Panc1 (cell line): Measurements from ENCODE around the gene IGSF23. TPM values are rescaled to one million over a fixed set of nuclear protein-coding genes. Genes with fewer than 3 reads are reported as not detected.

Source experiments
- ATAC-seq: fragments of 200-7000 bp; cut with Tn5 transposase; 2 replicates; pipeline ENCODE4 v1.9.1; 2020; ENCODE audit warnings: mild to moderate bottlenecking, moderate library complexity
- BruUV-seq: library from RNA; stranded (reverse); fragments of 400-500 nt; replicated peaks from 2 replicates; lab custom pipeline; 2021; lab: Mats Ljungman, UMichigan
- CTCF ChIA-PET: fragments of 300-600 bp; sonication (Branson Sonifier 250); formaldehyde crosslinking; loops from one replicate; lab custom pipeline; 2022; ENCODE audit warnings: antibody characterized with exemption; lab: Charles Lee
- POLR2A ChIA-PET: fragments of 300-600 bp; sonication (Branson Sonifier 250); formaldehyde crosslinking; loops from one replicate; lab custom pipeline; 2022; ENCODE audit warnings: antibody characterized with exemption; lab: Charles Lee
- DNase-seq: peaks from one replicate; pipeline ENCODE4 v3.0.0-alpha.2; 2010; ENCODE audit warnings: low read depth, low spot score
- H3K27ac ChIP-seq: 2 replicates; pipeline ENCODE4 v1.5.1; 2011; ENCODE audit warnings: mild to moderate bottlenecking, low read length, inconsistent platforms
- H3K27me3 ChIP-seq: fragments of 200-500 bp; sonication (Bioruptor generic); 2 replicates; pipeline ENCODE4 v1.6.0; 2014; ENCODE audit warnings: low read length, inconsistent platforms; ENCODE audit not compliant: control insufficient read depth, insufficient read depth
- H3K36me3 ChIP-seq: fragments of 200-500 bp; sonication (Bioruptor generic); 2 replicates; pipeline ENCODE4 v1.5.1; 2014; ENCODE audit warnings: inconsistent platforms, mild to moderate bottlenecking, low read length, moderate library complexity; ENCODE audit not compliant: control insufficient read depth, insufficient read depth
- H3K4me1 ChIP-seq: 2 replicates; pipeline ENCODE4 v1.5.1; 2011; ENCODE audit warnings: inconsistent platforms, mild to moderate bottlenecking, low read length, moderate library complexity; ENCODE audit not compliant: control insufficient read depth, insufficient read depth
- H3K4me3 ChIP-seq, 2 experiments: 2 replicates each; pipeline ENCODE4 v1.5.1; 2011 to 2012; ENCODE audit warnings: low read depth in 2 of 2, low read length in 2 of 2, mild to moderate bottlenecking in 2 of 2, inconsistent platforms in 1 of 2, moderate library complexity in 1 of 2
- H3K9me3 ChIP-seq: fragments of 200-500 bp; sonication (Bioruptor generic); 2 replicates; pipeline ENCODE4 v1.5.1; 2014; ENCODE audit warnings: low read depth, mild to moderate bottlenecking, inconsistent platforms, low read length, moderate library complexity; ENCODE audit not compliant: control insufficient read depth, insufficient read depth
- POLR2AphosphoS5 ChIP-seq: IDR thresholded peaks from 2 replicates; pipeline ENCODE4 v1.6.1; 2012; ENCODE audit warnings: mild to moderate bottlenecking, low read depth, low read length, moderate library complexity
- SIN3A ChIP-seq: IDR thresholded peaks from 2 replicates; pipeline ENCODE4 v1.6.1; 2012; ENCODE audit warnings: low read depth, mild to moderate bottlenecking, low read length, moderate library complexity, borderline replicate concordance; ENCODE audit not compliant: insufficient read depth
- TCF7L2 ChIP-seq: IDR thresholded peaks from 2 replicates; pipeline ENCODE4 v1.6.1; 2011; ENCODE audit warnings: mild to moderate bottlenecking, low read depth, low read length, inconsistent platforms
- in situ Hi-C: cut with HindIII; loops from 2 replicates; pipeline ENCODE4 v1.10.0; 2016; ENCODE audit warnings: low sequenced_read_pairs, low pct_unique_long_range_greater_than_20kb
- intact Hi-C: fragments of 100-400 bp; cut with micrococcal nuclease; formaldehyde crosslinking; loops from one replicate; pipeline ENCODE4 v1.10.0; 2022; ENCODE audit not compliant: unreplicated experiment
- total RNA-seq: library from RNA; stranded (reverse); gene quantifications from one replicate; pipeline ENCODE4 v1.2.1, GENCODE V29; 2021; ENCODE audit not compliant: unreplicated experiment
- TF ChIP-seq, protein P1 (sequence below): fragments of 450-650 bp; IDR thresholded peaks from 2 replicates; pipeline ENCODE4 v1.5.1; 2017; ENCODE audit warnings: mild to moderate bottlenecking
- TF ChIP-seq, protein P2 (sequence below), 2 experiments: IDR thresholded peaks; 2 replicates each; pipeline ENCODE4 v1.6.1; 2011 to 2012; ENCODE audit warnings: low read depth in 2 of 2, control low read depth in 1 of 2, low read length in 1 of 2, mild to moderate bottlenecking in 1 of 2, moderate library complexity in 1 of 2; ENCODE audit not compliant: insufficient read depth in 1 of 2

Gene IGSF23
- total RNA-seq, 1 experiment from 2014 or later, result not detected

DNA sequence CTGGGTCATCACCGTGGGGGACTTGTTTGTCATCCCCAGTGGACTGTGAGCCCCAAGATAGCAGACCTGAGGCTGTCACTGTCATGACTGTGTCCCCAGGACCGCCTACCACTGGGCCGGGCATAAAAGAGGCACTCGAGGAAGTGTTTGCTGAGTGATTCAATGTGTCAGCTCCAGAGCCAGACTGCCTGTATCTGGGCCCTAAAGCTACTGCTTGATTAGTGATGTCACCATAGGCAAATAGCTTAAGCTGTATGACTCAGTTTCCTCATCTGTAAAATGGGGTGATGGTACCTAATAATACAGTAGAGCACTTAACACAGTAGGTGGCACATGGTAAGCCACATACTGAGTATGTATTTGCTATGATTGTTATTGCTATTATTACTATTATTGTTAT is 46.7 kb downstream of the IGSF23 start:
- no TSS peak for BruUV-seq
- intact Hi-C loops, result no loop called here

DNA sequence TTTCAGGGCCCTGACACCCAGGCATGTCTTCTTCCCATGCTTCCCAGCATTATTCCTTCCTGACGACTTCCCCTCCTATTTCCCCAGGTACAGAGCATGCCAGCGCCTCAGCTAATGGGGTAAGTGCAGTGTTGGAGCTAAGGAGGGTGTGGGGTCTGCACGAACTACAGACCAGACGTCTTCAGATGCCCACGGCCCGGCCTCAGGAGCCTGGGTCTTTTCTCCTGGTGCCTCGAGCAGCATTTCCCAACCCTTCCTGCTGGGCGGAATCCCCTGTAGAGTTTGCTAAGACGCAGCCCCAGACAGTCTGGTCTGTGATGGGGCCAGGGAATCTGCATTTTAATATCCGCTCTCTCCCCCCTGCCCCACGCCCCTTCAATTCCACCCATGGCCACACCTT is 47.8 kb downstream of the IGSF23 start:
- POLR2A ChIA-PET, result no interaction called here
- CTCF ChIA-PET, result no interaction called here
- no peak for DNase-seq
- no peak for TF ChIP-seq SIN3A
- TF ChIP-seq, protein P1, sequence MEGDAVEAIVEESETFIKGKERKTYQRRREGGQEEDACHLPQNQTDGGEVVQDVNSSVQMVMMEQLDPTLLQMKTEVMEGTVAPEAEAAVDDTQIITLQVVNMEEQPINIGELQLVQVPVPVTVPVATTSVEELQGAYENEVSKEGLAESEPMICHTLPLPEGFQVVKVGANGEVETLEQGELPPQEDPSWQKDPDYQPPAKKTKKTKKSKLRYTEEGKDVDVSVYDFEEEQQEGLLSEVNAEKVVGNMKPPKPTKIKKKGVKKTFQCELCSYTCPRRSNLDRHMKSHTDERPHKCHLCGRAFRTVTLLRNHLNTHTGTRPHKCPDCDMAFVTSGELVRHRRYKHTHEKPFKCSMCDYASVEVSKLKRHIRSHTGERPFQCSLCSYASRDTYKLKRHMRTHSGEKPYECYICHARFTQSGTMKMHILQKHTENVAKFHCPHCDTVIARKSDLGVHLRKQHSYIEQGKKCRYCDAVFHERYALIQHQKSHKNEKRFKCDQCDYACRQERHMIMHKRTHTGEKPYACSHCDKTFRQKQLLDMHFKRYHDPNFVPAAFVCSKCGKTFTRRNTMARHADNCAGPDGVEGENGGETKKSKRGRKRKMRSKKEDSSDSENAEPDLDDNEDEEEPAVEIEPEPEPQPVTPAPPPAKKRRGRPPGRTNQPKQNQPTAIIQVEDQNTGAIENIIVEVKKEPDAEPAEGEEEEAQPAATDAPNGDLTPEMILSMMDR, result no peak
- TF ChIP-seq POLR2AphosphoS5, result no peak
- TF ChIP-seq, protein P2, sequence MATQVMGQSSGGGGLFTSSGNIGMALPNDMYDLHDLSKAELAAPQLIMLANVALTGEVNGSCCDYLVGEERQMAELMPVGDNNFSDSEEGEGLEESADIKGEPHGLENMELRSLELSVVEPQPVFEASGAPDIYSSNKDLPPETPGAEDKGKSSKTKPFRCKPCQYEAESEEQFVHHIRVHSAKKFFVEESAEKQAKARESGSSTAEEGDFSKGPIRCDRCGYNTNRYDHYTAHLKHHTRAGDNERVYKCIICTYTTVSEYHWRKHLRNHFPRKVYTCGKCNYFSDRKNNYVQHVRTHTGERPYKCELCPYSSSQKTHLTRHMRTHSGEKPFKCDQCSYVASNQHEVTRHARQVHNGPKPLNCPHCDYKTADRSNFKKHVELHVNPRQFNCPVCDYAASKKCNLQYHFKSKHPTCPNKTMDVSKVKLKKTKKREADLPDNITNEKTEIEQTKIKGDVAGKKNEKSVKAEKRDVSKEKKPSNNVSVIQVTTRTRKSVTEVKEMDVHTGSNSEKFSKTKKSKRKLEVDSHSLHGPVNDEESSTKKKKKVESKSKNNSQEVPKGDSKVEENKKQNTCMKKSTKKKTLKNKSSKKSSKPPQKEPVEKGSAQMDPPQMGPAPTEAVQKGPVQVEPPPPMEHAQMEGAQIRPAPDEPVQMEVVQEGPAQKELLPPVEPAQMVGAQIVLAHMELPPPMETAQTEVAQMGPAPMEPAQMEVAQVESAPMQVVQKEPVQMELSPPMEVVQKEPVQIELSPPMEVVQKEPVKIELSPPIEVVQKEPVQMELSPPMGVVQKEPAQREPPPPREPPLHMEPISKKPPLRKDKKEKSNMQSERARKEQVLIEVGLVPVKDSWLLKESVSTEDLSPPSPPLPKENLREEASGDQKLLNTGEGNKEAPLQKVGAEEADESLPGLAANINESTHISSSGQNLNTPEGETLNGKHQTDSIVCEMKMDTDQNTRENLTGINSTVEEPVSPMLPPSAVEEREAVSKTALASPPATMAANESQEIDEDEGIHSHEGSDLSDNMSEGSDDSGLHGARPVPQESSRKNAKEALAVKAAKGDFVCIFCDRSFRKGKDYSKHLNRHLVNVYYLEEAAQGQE (IDR thresholded peaks at IDR 0.05; ENCODE audit: insufficient read depth in 1 of 2, low read depth in 2 of 2, low read length in 1 of 2), result no peak
- TF ChIP-seq TCF7L2, result no peak
- Histone ChIP-seq H3K36me3 (no peaks in the 10 kb centered on the region), H3K27ac (no peak overlapping the region), H3K4me1 (no peaks in the 10 kb centered on the region), H3K27me3 (no peaks in the 10 kb centered on the region), H3K4me3 (no peak overlapping the region), H3K9me3 (no peaks in the 10 kb centered on the region)
- no TSS peak for BruUV-seq
- in situ Hi-C loops (no loop called here), intact Hi-C loops (no loop called here)
- ATAC-seq, result no peak

More for the DNA sequence above, 46.7 kb downstream of the IGSF23 start:
- DNase-seq (no peak), ATAC-seq (no peak)
- Histone ChIP-seq H3K9me3 (no peaks in the 10 kb centered on the region), H3K27ac (no peak overlapping the region), H3K4me1 (no peaks in the 10 kb centered on the region), H3K4me3 (no peak overlapping the region), H3K27me3 (no peaks in the 10 kb centered on the region), H3K36me3 (no peaks in the 10 kb centered on the region)
- CTCF ChIA-PET, result no interaction called here
- TF ChIP-seq, protein P1, result no peak
- TF ChIP-seq, protein P2 (IDR thresholded peaks at IDR 0.05; ENCODE audit: insufficient read depth in 1 of 2, low read depth in 2 of 2, low read length in 1 of 2), result no peak
- no peak for TF ChIP-seq TCF7L2
- no peak for TF ChIP-seq SIN3A
- no peak for TF ChIP-seq POLR2AphosphoS5
- POLR2A ChIA-PET, result no interaction called here
- in situ Hi-C loops, result no loop called here
